Endothelial cell (in vitro differentiated cells): ENCODE measurements around the gene LCA5. TPM values are rescaled to one million over a fixed set of nuclear protein-coding genes. Genes with fewer than 3 reads are reported as not detected.
"Not testable (repeated sequence)": the region's sequence is repeated elsewhere in the genome, so short reads cannot be mapped to it uniquely, and the experiment has no call there.

Source experiments
- DNase-seq: peaks from one replicate; pipeline ENCODE4 v3.0.0; 2021; ENCODE audit warnings: low spot score
- H3K27ac Mint-ChIP-seq: one replicate; pipeline ENCODE4 v1.8.0; 2021; ENCODE audit warnings: mixed read lengths, inconsistent platforms; ENCODE audit not compliant: unreplicated experiment
- H3K27me3 Mint-ChIP-seq: one replicate; pipeline ENCODE4 v1.8.0; 2021; ENCODE audit warnings: mild to moderate bottlenecking, moderate library complexity, mixed read lengths, inconsistent platforms; ENCODE audit not compliant: unreplicated experiment
- H3K36me3 Mint-ChIP-seq: one replicate; pipeline ENCODE4 v1.8.0; 2021; ENCODE audit warnings: mild to moderate bottlenecking, low read depth, mixed read lengths, inconsistent platforms; ENCODE audit not compliant: unreplicated experiment
- H3K4me1 Mint-ChIP-seq: one replicate; pipeline ENCODE4 v1.8.0; 2021; ENCODE audit warnings: mild to moderate bottlenecking, mixed read lengths, inconsistent platforms; ENCODE audit not compliant: unreplicated experiment
- H3K4me3 Mint-ChIP-seq: one replicate; pipeline ENCODE4 v1.8.0; 2021; ENCODE audit warnings: mild to moderate bottlenecking, mixed read lengths, inconsistent platforms; ENCODE audit not compliant: unreplicated experiment
- H3K9me3 Mint-ChIP-seq: one replicate; pipeline ENCODE4 v1.8.0; 2021; ENCODE audit warnings: mixed read lengths, inconsistent platforms; ENCODE audit not compliant: unreplicated experiment
- CTCF ChIP-seq: fragments of 200-600 bp; sonication (generic); IDR thresholded peaks from one replicate; pipeline ENCODE4 v1.5.0; 2021; ENCODE audit warnings: antibody characterized with exemption; ENCODE audit not compliant: unreplicated experiment
- long read RNA-seq: library from polyadenylated mRNA; unstranded; transcript quantifications from one replicate; pipeline ENCODE4 v2.0.0, GENCODE V29; 2020; ENCODE audit not compliant: unreplicated experiment
- total RNA-seq: library from RNA; stranded (reverse); fragmentation: NEBNext Ultra II Directional; extraction: Animal tissue kit (Norgen Biotek cat#: 25700); gene quantifications from one replicate; pipeline ENCODE4 v1.2.1, GENCODE V29; 2021; ENCODE audit not compliant: unreplicated experiment

Gene LCA5
- 3.6 TPM for total RNA-seq
- long read RNA-seq, full-length matches to known transcripts, result 1 of 3 reads
- long read RNA-seq, partial matches to known transcripts, result 1 of 3 reads
- long read RNA-seq, other reads (novel, unspliced or antisense), result 1 of 3 reads

GRCh38 chr6:79536954-79537747 is at the start of gene LCA5:
TSS of gene LCA5 (minus strand) at chr6:79537430. CDS start at chr6:79518894, 18,536 bp downstream.
- peak; percentile 91 for DNase-seq
- no peak within 1 kb of the TSS for H3K27ac Mint-ChIP-seq
- H3K36me3 Mint-ChIP-seq, result peaks cover 2% of the 10 kb centered on the region
- TF ChIP-seq CTCF, result no peak
- no peak within 1 kb of the TSS for H3K4me3 Mint-ChIP-seq
- H3K9me3 Mint-ChIP-seq, result no peaks in the 10 kb centered on the region
- H3K27me3 Mint-ChIP-seq, result peaks cover 1% of the 10 kb centered on the region
- no peaks in the 10 kb centered on the region for H3K4me1 Mint-ChIP-seq

GRCh38 chr6:79586548-79586947 is 49.3 kb upstream of the LCA5 start:
- peaks cover 3% of the 10 kb centered on the region for H3K36me3 Mint-ChIP-seq
- TF ChIP-seq CTCF, result peak; percentile 74
- H3K4me3 Mint-ChIP-seq, result no peak overlapping the region
- H3K4me1 Mint-ChIP-seq, result no peaks in the 10 kb centered on the region
- peak; percentile 7 for DNase-seq
- H3K27me3 Mint-ChIP-seq, result peaks cover 2% of the 10 kb centered on the region
- H3K9me3 Mint-ChIP-seq, result no peaks in the 10 kb centered on the region
- H3K27ac Mint-ChIP-seq, result peak overlapping the region; percentile 25

GRCh38 chr6:79584332-79584731 is 47.1 kb upstream of the LCA5 start:
- Mint-ChIP-seq H3K36me3 (peaks cover 5% of the 10 kb centered on the region), H3K4me1 (no peaks in the 10 kb centered on the region), H3K4me3 (no peak overlapping the region), H3K9me3 (no peaks in the 10 kb centered on the region), H3K27me3 (peaks cover 5% of the 10 kb centered on the region), H3K27ac (no peak overlapping the region)
- TF ChIP-seq CTCF, result no peak
- no peak for DNase-seq

- not testable (repeated sequence) for H3K27ac Mint-ChIP-seq, H3K27me3 Mint-ChIP-seq, H3K9me3 Mint-ChIP-seq, DNase-seq, H3K36me3 Mint-ChIP-seq, H3K4me3 Mint-ChIP-seq
- H3K4me1 Mint-ChIP-seq, result peaks cover 11% of the 10 kb centered on the region
Observed at GRCh38 chr6:79577926-79578325, 40.7 kb upstream of the LCA5 start.

GRCh38 chr6:79574630-79575225 is 37.5 kb upstream of the LCA5 start:
- no peak for TF ChIP-seq CTCF
- no peak overlapping the region for H3K27ac Mint-ChIP-seq
- H3K27me3 Mint-ChIP-seq, result peaks cover 3% of the 10 kb centered on the region
- H3K9me3 Mint-ChIP-seq, result no peaks in the 10 kb centered on the region
- DNase-seq, result no peak
- peaks cover 11% of the 10 kb centered on the region for H3K4me1 Mint-ChIP-seq
- H3K36me3 Mint-ChIP-seq, result peaks cover 3% of the 10 kb centered on the region
- H3K4me3 Mint-ChIP-seq, result no peak overlapping the region
